Amniotic stem cell (primary cell): ENCODE results near the gene RXYLT1.
"Not testable (repeated sequence)": the region's sequence is repeated elsewhere in the genome, so short reads cannot be mapped to it uniquely, and the experiment has no call there.

Source experiments
- DNase-seq: peaks from one replicate; lab custom pipeline; 2025; lab: John Stamatoyannopoulos, UW

RXYLT1 gene, protein sequence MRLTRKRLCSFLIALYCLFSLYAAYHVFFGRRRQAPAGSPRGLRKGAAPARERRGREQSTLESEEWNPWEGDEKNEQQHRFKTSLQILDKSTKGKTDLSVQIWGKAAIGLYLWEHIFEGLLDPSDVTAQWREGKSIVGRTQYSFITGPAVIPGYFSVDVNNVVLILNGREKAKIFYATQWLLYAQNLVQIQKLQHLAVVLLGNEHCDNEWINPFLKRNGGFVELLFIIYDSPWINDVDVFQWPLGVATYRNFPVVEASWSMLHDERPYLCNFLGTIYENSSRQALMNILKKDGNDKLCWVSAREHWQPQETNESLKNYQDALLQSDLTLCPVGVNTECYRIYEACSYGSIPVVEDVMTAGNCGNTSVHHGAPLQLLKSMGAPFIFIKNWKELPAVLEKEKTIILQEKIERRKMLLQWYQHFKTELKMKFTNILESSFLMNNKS

GRCh38 chr12:63779498-63780481, at the start of gene RXYLT1:
Gene RXYLT1 (plus strand): TSS chr12:63779909. CDS start chr12:63779961, 52 bp downstream.
- peak; percentile 66 for DNase-seq

- DNase-seq = not testable (repeated sequence)
Measured at GRCh38 chr12:63732779-63733178, 46.9 kb upstream of the RXYLT1 start.

DNA sequence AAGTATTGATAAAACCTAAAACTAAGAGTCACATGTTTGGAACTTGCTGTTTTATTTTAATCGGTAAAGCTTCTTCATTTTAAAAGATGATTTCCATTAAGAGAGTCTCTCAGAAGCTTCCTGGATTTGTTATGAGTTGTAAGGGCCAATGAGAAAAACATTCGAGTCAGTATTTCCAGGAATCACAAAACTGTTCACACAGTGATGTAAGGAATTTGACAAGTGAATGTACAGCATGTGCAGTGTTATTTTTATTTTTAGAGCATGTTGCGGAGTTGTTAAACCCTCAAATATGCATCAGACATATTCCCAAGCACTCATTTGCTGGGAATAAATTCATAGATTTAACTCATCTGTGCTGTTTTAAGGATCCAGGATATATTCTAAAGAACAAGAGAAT, 46.1 kb upstream of the RXYLT1 start:
- not testable (repeated sequence) for DNase-seq

DNA sequence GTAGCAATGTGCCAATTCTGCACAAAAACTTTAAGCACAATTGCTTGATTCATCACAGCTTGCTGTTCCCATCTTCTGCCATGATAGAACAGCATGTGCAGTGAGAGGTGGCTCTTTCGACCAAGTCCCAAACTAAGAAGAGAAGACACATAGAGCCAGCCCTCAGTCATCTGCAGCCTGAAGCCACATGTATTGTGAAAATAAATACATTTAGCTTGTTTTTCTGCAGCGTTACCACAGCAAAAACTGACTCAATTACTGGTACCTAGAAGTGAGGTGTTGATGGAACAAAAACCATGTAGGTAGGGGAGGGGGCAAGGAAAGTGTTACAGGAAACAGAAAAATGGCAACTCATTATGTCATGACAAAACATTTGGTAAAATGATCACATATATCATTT, 39.2 kb upstream of the RXYLT1 start:
- not testable (repeated sequence) for DNase-seq

GRCh38 chr12:63741431-63741830, 38.3 kb upstream of the RXYLT1 start:
- DNase-seq = not testable (repeated sequence)

DNA sequence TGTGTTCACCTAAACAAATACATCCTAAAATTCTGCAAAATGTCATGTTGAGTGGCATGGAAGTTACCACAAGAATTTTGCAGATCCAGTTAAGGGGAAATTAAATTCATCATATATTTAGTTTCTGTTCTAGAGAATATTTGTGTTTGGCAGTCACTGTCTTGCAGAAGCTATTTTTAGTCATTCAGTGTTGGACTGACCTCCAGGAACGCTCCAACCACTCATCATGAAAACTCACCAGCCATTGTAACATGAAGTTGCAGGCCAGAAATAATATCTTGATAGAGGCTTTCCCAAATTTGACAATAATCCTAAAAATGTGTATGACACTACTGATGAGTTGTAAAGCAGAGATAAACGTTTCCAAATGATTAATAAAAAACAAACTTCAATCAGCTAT, 35.6 kb upstream of the RXYLT1 start:
- DNase-seq = not testable (repeated sequence)

- DNase-seq = not testable (repeated sequence)
Measured at GRCh38 chr12:63746470-63746869, 33.2 kb upstream of the RXYLT1 start.

- not testable (repeated sequence) for DNase-seq
Measured at GRCh38 chr12:63747136-63747535, 32.6 kb upstream of the RXYLT1 start.

GRCh38 chr12:63747553-63747952, 32.2 kb upstream of the RXYLT1 start:
- no peak for DNase-seq

DNA sequence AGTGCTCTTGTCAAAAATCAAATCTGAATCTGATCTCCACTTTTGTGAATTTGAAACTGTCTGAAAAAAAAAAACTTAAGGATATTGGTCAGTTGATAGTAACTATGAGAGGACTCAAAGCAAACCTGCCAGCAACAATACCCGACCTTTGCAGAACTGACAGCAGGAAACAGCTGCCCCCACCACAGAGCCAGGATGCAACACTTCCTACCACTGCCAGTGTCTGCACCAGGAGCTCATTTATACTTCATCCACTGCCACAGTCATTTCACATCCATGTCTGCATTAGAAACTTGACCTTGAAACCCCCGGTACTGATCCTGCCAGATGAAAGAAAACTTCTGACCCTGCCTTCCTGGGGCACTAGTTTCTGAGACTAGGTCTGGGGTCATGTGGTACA, 27.4 kb upstream of the RXYLT1 start:
- DNase-seq = no peak

DNA sequence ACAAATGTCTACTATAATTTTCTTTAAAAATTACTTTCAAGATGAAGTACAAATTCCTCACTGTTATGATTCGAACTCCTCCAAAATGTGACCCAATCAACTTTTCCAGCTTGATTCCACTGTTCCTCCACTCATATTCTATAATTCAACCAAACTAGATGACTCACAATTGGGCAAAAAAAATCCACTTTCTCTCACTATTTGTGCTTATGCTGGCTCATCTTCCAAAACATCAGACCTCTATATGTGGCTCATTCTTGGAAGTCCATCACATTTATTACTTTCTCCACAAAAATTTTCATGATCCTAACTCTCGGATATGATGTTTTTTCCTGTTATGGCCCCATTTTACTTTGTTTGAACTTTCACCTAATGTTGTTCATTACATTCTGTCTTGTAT, 26.9 kb upstream of the RXYLT1 start:
- no peak for DNase-seq

GRCh38 chr12:63753743-63754142, 26.0 kb upstream of the RXYLT1 start:
- DNase-seq = no peak

- no peak for DNase-seq
Measured at GRCh38 chr12:63764481-63764880, 15.2 kb upstream of the RXYLT1 start.

DNA sequence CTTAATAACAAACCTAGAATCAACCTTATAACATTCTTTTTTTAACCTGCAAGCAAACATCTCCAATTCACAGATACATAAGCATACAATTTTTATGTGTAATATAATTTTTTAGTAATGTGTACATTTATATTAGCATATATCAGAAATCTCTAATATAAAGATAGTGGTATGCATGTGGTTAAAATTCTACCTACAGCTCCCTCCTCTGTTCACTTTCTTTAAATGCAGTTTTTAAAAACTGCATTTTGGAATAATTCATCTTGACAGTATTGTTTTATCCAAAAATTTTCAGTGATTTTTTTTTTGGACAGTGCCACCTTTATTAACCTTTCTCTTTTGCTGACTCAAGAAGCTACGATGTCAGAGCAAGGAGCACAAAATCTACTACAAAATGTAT, 13.2 kb upstream of the RXYLT1 start:
- DNase-seq = no peak

DNA sequence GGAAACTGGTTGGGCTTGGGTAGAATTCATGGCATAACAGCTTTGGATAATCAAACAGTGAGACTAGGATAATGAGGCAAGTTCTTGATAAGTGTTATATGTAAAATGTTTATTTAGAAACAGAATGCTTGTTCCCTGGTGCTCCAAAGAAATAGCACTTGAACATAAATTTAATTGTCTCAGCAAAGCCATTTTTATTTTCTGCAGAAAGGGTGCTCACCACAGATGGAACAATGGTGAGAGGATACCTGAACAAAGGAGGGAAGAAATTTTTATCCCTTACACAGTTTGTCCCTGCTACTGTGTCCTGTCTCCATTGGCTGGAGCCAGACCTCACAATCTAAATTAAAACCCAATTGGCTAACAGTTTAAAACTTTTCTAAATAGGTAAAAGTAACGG, 9.3 kb upstream of the RXYLT1 start:
- no peak for DNase-seq

DNA sequence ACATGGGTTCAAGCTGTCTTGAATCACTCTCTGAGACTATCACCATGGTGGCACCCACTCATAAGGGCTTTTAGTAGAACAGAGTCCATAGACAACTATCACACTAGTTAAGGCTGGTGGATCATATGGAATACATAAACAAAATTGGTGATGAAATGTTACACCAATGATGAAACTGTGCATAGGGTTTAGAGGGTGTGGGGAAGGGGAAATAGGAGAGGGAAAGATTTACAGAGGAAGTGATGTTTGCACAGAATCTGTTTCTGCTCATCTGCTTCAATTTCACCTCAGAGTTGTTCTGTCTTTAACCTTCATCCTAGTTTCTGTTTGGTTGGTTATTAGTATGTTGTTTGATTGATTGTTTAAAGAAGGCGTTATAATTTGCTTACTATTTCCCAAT, 2.4 kb upstream of the RXYLT1 start:
- no peak for DNase-seq

DNA sequence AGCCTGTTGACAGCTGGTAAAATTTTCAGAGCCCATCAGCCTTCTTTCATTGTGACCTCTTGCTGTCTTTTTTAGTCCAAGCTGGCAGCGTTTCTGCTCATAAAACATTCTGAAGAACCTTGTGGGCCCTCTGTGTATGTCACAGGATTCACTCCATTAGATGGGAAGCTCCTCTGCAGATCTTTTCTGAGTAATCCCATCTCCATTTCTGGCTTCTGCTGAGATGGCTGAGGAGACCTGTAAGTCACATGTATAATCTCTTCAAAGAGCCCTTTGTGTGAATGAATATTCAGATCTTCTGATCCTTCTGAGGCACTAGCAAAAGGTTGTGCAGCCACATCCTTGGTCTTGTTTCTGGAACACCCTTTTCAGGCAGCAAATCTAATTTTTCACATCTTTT, 2.8 kb downstream of the RXYLT1 start:
- DNase-seq = no peak

- no peak for DNase-seq
Measured at GRCh38 chr12:63787306-63787705, 7.6 kb downstream of the RXYLT1 start.

DNA sequence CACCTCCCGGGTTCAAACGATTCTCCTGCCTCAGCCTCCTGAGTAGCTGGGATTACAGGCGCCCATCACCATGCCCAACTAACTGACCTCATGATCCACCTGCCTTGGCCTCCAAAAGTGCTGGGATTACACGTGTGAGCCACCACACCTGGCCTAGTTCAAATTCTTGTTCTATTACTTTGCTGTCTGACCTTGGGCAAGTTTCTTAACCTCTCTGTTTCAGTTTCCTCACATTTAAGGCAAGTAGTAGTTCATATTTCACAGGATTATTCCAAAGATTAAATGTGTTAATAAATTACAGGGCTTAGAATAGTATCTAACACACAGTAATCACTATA, 10.9 kb downstream of the RXYLT1 start:
- DNase-seq = no peak

DNA sequence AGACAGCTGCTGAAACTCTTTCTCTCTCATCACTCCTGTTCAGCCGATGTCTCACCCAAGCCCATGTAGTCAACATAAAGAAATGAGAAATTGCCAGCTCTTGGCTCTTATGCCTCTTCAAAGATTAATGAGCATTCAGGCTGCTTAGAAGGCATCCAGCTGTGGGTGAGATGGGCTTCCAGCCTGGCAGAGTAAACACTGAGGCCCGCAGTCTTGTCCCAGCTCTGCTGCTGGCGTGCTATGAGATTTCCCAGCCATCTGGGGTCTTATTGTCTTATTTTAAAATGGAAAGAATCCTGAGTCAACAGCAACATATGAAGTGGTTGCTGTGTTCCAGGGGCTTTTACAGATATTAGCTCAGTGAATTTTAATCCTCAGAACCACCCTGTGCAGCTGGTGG, 12.6 kb downstream of the RXYLT1 start:
- no peak for DNase-seq

DNA sequence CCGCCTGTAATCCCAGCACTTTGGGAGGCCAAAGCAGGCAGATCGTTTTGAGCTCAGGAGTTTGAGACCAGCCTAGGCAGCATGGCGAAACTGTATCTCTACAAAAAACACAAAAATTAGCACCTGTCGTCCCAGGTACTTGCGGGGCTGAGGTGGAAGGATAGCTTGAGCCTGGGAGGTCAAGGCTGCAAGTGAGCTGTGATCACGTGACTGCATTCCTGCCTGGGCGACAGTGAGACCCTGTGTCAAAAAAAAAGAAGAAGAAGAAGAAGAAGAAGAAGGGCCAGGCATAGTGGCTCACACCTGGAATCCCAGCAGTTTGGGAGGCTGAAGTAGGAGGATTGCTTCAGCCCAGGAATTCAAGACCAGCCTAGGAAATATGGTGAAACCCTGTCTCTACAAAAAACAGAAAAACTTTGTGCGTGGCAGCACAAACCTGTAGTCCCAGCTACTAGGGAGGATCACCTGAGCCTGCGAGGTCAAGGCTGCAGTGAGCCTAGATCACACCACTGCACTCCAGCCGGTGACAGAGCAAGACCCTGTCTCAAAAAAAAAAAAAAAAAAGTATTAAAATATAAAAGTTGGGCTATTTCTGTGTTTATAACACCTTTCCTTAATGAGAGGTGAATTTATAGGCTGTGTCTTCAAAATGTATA, 15.5 kb downstream of the RXYLT1 start:
- DNase-seq = no peak

DNA sequence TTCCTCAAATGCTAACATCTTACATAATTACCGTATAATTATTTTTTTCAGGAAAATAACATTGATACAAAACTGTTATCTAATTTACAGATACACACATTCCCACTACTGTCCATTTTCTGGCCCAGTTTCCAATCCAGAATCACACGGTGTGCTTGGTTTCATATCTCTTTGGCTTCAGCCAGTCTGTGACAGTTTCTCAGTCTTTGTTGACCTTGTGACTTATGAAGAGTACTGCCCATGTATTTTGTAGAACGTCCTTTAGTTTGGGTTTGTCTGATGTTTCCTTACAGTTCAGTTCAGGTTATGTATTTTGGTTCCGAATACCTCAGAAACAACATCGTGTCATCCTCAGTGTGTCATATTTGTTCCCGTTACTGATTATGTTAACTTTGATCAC, 16.2 kb downstream of the RXYLT1 start:
- no peak for DNase-seq
